GM13977 (cell line): ENCODE measurements around the gene C2orf76.
"Not testable (repeated sequence)": the region's sequence is repeated elsewhere in the genome, so short reads cannot be mapped to it uniquely, and the experiment has no call there.

Experiments
- DNase-seq: peaks from one replicate; pipeline ENCODE4 v3.0.0; 2012; ENCODE audit warnings: low spot score
- CTCF ChIP-seq: IDR thresholded peaks from 2 replicates; pipeline ENCODE4 v1.5.1; 2012; ENCODE audit warnings: mild to moderate bottlenecking, control low read depth; ENCODE audit not compliant: insufficient read depth; ENCODE audit errors: extremely low read depth, missing control alignments
- in situ Hi-C: fragments of 300-500 bp; cut with MboI; formaldehyde crosslinking; loops from one replicate; pipeline ENCODE4 v1.12.0; 2022; ENCODE audit warnings: low sequenced_read_pairs, low pct_unique_long_range_greater_than_20kb, mixed read lengths, inconsistent platforms; ENCODE audit not compliant: unreplicated experiment

Gene C2orf76

GRCh38 chr2:119377993-119378345 is 11.3 kb upstream of the C2orf76 start:
- in situ Hi-C loops: no loop called here
- no peak for DNase-seq
- TF ChIP-seq CTCF: no peak

GRCh38 chr2:119377294-119377992 is 10.8 kb upstream of the C2orf76 start:
- in situ Hi-C loops: no loop called here
- no peak for DNase-seq
- TF ChIP-seq CTCF: no peak

GRCh38 chr2:119376810-119377209 is 10.2 kb upstream of the C2orf76 start:
- DNase-seq: no peak
- in situ Hi-C loops: no loop called here
- TF ChIP-seq CTCF: no peak

GRCh38 chr2:119376406-119376805 is 9.8 kb upstream of the C2orf76 start:
- in situ Hi-C loops, DNase-seq: not testable (repeated sequence)

- in situ Hi-C loops, DNase-seq: not testable (repeated sequence)
These were observed 7.5 kb upstream of the C2orf76 start for GRCh38 chr2:119373907-119374745.

GRCh38 chr2:119372778-119373568 is 6.3 kb upstream of the C2orf76 start:
- DNase-seq: no peak
- in situ Hi-C loops: no loop called here
- TF ChIP-seq CTCF: no peak

GRCh38 chr2:119371111-119371510 is 4.5 kb upstream of the C2orf76 start:
- in situ Hi-C loops: no loop called here
- DNase-seq: no peak

More at GRCh38 chr2:119371111-119371510, 4.5 kb upstream of the C2orf76 start:
- no peak for TF ChIP-seq CTCF
